HG03521 (cell line): ENCODE results near the gene ZMYND11.
A peak's percentile ranks its signal among the peaks of the same experiment; 100 is the strongest.
"Not testable (repeated sequence)": the region's sequence is repeated elsewhere in the genome, so short reads cannot be mapped to it uniquely, and the experiment has no call there.

ENCODE experiments used
- ATAC-seq: cut with Tn5 transposase; IDR thresholded peaks from one replicate; pipeline ENCODE4 v1.9.1; 2021; ENCODE audit warnings: mild to moderate bottlenecking, moderate library complexity; ENCODE audit not compliant: unreplicated experiment

ZMYND11 gene

GRCh38 chr10:132946-133898 lies 2.0 kb upstream of the ZMYND11 start:
- no peak for ATAC-seq

DNA sequence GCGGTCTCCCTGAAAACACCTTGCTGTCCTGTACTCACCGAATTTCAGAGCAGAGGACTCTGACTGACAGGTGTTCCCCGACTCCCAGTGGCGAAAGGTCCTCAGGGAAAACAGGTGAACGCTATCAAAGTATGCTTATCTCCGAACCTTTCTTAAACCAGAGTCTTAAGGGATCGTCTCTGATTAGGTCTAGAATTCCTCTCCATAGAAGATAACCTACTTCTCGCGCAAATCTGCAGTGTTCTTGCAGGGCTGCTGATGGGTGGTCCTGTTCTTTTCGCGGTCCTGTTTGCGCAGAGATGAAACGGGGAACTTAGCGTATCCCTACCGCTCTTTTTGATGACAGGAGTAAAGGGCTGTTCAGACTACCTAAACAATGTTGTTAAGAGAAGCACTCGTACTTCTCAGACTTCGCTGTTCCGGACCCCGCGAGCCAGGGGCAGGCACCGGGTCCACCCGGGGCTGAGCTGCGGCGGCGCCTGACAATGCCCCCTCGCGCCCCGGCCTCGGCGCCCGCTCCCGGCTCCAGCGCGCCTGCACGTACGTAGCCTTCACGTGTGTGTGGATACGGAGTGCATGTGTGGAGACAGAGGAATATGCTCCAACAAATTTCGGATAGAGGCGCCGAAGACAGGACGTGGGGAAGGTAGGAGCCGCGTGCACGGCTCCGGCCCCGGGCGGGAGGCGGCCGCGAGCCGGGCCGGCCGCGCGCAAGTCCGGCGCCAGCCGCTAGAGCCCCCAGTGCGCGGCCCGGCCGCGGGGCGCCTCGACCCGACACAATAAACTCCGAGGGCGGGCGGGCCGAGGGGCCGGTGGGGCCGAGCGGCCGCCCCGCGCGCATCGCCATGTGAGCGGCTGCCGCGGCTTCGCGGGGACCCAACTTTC lies 766 bp upstream of the ZMYND11 start:
- ATAC-seq, result peak; percentile 39

- ATAC-seq, result peak; percentile 33
These were observed 578 bp downstream of the ZMYND11 start for GRCh38 chr10:135601-136464.

- ATAC-seq, result no peak
These were observed 1.2 kb downstream of the ZMYND11 start for GRCh38 chr10:136465-136762.

DNA sequence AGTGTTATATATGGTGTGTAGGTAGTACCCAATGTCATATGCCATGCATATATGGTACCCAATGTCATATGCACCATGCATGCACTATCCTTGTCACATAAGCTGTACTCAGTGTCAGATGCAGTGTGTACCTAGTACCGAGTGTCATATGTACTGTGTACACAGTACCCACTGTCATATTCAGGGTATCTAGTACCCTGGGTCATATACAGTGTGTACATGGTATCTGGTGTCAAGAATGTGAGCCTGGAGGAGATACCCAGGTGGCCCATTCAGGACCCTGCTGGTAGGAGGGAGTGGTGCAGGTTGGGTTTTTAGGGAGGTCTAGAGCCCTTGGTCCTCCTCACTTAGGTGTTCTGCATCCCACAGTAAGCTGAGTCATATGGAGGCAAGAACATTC lies 1.8 kb downstream of the ZMYND11 start:
- ATAC-seq, result no peak

DNA sequence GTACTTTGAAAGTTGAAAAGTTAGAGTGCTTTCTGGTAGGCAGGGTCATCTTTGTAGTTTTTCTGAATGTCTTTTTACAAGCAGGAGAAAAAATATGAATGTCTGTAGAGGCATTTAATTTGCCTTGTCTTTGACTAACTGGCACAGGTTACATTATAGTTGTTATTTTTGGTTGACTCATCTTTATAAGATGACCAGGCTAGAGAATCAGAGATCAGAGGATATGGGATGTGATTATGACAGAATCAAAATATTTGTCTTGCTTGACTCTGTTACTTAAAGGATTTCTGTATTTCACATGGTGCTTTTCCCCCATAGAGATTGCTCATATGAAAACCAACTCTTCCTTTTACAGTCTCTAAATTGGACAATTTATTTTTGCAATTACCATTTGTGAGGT lies 2.4 kb downstream of the ZMYND11 start:
- no peak for ATAC-seq

DNA sequence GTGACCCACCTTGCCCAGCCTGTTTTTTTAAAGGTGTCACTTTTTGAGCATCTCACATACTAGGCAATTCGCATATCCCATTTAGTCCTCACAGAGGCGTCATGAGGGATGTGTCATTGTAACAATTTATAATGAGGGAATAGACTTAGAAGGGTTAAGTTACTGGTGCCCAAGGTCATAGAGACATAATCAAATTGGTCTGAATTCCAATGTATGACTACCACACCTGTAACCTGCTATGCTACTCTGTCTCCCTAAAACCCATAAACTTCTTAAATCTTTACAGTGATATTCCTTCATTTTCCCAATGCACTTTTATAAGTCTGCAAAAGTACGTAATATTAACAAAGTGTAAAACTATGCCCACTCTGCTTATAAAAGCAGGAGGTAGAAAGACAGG lies 7.1 kb downstream of the ZMYND11 start:
- ATAC-seq, result no peak

GRCh38 chr10:152915-153314 lies 17.7 kb downstream of the ZMYND11 start:
- ATAC-seq, result no peak

GRCh38 chr10:154348-154747 lies 19.1 kb downstream of the ZMYND11 start:
- no peak for ATAC-seq

- ATAC-seq, result no peak
These were observed 32.1 kb downstream of the ZMYND11 start for GRCh38 chr10:167383-167782.

GRCh38 chr10:173741-174140 lies 38.5 kb downstream of the ZMYND11 start:
- no peak for ATAC-seq

DNA sequence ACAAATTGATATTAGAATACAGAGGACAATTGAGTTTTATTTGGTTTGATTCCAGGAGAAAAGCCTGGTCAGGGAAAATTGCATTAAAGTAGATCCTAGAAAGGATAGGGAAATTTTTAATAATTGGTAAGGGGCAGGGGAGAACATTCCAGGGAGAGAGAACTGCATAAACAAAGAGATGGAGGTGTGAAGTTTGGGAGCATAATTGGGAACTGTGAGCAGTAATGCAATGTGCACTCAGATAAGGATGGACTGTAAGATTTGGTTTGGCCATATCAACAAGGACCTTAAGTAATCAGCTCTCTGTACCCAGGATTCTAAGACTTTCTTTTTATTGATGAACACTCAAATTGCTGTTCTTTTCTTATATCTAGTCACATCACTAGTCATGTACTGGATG lies 41.4 kb downstream of the ZMYND11 start:
- ATAC-seq, result no peak

DNA sequence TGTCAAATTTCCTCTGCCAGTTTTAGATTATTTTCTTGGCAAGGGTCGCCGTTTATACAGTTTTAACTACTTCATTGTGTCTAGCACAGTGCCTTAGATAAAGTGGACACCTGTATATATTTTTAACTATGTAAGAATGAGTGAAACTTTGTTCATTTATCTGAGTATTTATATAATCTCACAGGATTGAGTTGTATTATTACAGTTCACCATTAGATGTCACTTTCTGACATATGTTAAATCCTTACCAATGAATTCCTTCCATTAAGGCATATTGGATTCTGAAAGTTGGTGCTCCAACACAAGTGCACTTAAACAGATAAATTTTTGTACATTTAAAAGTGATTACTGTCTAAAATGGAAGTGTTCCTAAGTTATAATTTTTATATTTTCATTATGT lies 43.0 kb downstream of the ZMYND11 start:
- ATAC-seq, result no peak

GRCh38 chr10:178723-179122 lies 43.5 kb downstream of the ZMYND11 start:
- no peak for ATAC-seq

GRCh38 chr10:182441-183201 lies 47.4 kb downstream of the ZMYND11 start:
- no peak for ATAC-seq

- no peak for ATAC-seq
These were observed 48.9 kb downstream of the ZMYND11 start for GRCh38 chr10:184174-184573.

- ATAC-seq, result no peak
These were observed 49.7 kb downstream of the ZMYND11 start for GRCh38 chr10:184911-185310.

- ATAC-seq, result not testable (repeated sequence)
These were observed 50.3 kb downstream of the ZMYND11 start for GRCh38 chr10:185571-185970.

DNA sequence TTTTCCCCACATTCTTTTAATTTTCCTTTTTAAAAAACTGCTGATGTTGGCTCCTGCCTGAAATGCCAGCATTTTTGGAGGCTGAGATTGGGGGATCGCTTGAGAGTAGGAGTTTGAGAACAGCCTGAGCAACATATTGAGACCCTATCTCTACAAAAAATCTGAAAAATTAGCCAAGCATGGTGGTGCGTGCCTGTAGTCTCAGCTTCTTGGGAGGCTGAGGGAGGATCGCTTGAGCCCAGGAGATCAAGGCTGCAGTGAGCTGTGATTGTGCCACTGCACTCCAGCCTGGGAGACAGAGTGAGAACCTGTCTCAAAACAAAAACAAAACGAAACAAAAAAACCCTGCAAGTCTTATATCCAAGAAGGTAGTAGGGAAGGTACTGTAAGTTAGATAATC lies 51.7 kb downstream of the ZMYND11 start:
- no peak for ATAC-seq

- no peak for ATAC-seq
These were observed 53.3 kb downstream of the ZMYND11 start for GRCh38 chr10:188546-188945.
